Measurements from ENCODE around the gene TOP3A. TPM values are rescaled to one million over a fixed set of nuclear protein-coding genes. Genes with fewer than 3 reads are reported as not detected.

TOP3A gene
- total RNA-seq, 1 experiment from 2014 or later, result 48.8 TPM

GRCh38 chr17:18321309-18321708 is 6.5 kb upstream of the TOP3A start:
- no TSS peak for BruUV-seq (replicated peaks)
- no peak overlapping the region for H3K4me3 ChIP-seq (replicated peaks in 1 of 2; ENCODE audit: low read depth in 1 of 2, low read length in 2 of 2)
- ATAC-seq (peak; percentile 82), DNase-seq (ENCODE audit: low read depth, low spot score) (peak; percentile 16)
- H3K9ac ChIP-seq (ENCODE audit: low read length), result no peak overlapping the region
- no peaks in the 10 kb centered on the region for H3K9me2 ChIP-seq (ENCODE audit: insufficient read depth)
- no peaks in the 10 kb centered on the region for H3K4me1 ChIP-seq (ENCODE audit: control insufficient read depth in 1 of 2, insufficient read depth in 2 of 2, low read length in 2 of 2)
- peaks cover 24% of the 10 kb centered on the region; the same call in 1 of the 2 replicates for H3K79me2 ChIP-seq (ENCODE audit: insufficient read depth, low read length)
- ChIA-PET CTCF (interaction anchor here (1.5 to 2.2 kb wide), 2 partner anchors 74 to 104 kb away, joined by 5 to 6 read pairs; no protein-coding TSS in a partner anchor), POLR2A (no interaction called here), RAD21 (ENCODE audit: low non-redundant PET in 1 of 2, low total read pairs in 2 of 2, uncharacterized antibody in 2 of 2, unreplicated experiment in 2 of 2) (no interaction called here)
- TF ChIP-seq CEBPB (IDR thresholded peaks at IDR 0.05; ENCODE audit: low read depth) (no peak), CTCF (IDR thresholded peaks at IDR 0.05 in 2 of 3, conservative IDR thresholded peaks at IDR 0.05 in 1 of 3; ENCODE audit: borderline replicate concordance in 1 of 3, insufficient read depth in 1 of 3, low read depth in 2 of 3, low read length in 2 of 3) (peak; percentile 34 to 48 (median 46); a peak in 5 of 6 replicates), RAD21 (IDR thresholded peaks at IDR 0.05; ENCODE audit: low read depth) (peak; percentile 44; the same call in 1 of the 2 replicates)
- no peaks in the 10 kb centered on the region for H4K20me1 ChIP-seq (ENCODE audit: insufficient read depth)
- no peak overlapping the region for H3K4me2 ChIP-seq (ENCODE audit: low read length)
- H3K36me3 ChIP-seq (ENCODE audit: control insufficient read depth in 1 of 2, insufficient read depth in 2 of 2, low read length in 2 of 2), result peaks cover 0 to 4% of the 10 kb centered on the region in 2 experiments; a peak in 1 of 4 replicates
- H3K9me3 ChIP-seq (ENCODE audit: control insufficient read depth in 1 of 2, insufficient read depth in 1 of 2, low read depth in 1 of 2, low read length in 2 of 2), result no peaks in the 10 kb centered on the region; a peak in 1 of 4 replicates
- H3K27me3 ChIP-seq (ENCODE audit: insufficient read depth, low read length), result no peaks in the 10 kb centered on the region
- intact Hi-C loops (cut with micrococcal nuclease), result loop anchor here (1.0 kb wide), 1 partner anchor 73 kb away; no protein-coding TSS in a partner anchor
- no peak overlapping the region for H3K27ac ChIP-seq (ENCODE audit: low read depth, low read length)
- no peak overlapping the region for H2AFZ ChIP-seq (ENCODE audit: low read depth, low read length, poor library complexity, severe bottlenecking)

GRCh38 chr17:18320301-18320700 is 5.5 kb upstream of the TOP3A start:
- intact Hi-C loops (cut with micrococcal nuclease), result no loop called here
- ChIA-PET CTCF (interaction anchor here (1.0 to 1.5 kb wide), 2 partner anchors 72 to 103 kb away, joined by 3 to 6 read pairs; no protein-coding TSS in a partner anchor), RAD21 (ENCODE audit: low non-redundant PET in 1 of 2, low total read pairs in 2 of 2, uncharacterized antibody in 2 of 2, unreplicated experiment in 2 of 2) (no interaction called here), POLR2A (no interaction called here)
- no peaks in the 10 kb centered on the region; a peak in 1 of 4 replicates for H3K9me3 ChIP-seq (ENCODE audit: control insufficient read depth in 1 of 2, insufficient read depth in 1 of 2, low read depth in 1 of 2, low read length in 2 of 2)
- no peaks in the 10 kb centered on the region for H4K20me1 ChIP-seq (ENCODE audit: insufficient read depth)
- no peak overlapping the region for H2AFZ ChIP-seq (ENCODE audit: low read depth, low read length, poor library complexity, severe bottlenecking)
- H3K4me3 ChIP-seq (replicated peaks in 1 of 2; ENCODE audit: low read depth in 1 of 2, low read length in 2 of 2), result no peak overlapping the region
- no peaks in the 10 kb centered on the region for H3K9me2 ChIP-seq (ENCODE audit: insufficient read depth)
- peaks cover 0 to 2% of the 10 kb centered on the region in 2 experiments; a peak in 1 of 4 replicates for H3K36me3 ChIP-seq (ENCODE audit: control insufficient read depth in 1 of 2, insufficient read depth in 2 of 2, low read length in 2 of 2)
- TF ChIP-seq RAD21 (IDR thresholded peaks at IDR 0.05; ENCODE audit: low read depth) (no peak), POLR2AphosphoS5 (IDR thresholded peaks at IDR 0.05; ENCODE audit: low read depth, low read length) (no peak), SP1 (IDR thresholded peaks at IDR 0.05; ENCODE audit: low read depth) (no peak), SRF (IDR thresholded peaks at IDR 0.05; ENCODE audit: low read depth) (no peak), ELF1 (IDR thresholded peaks at IDR 0.05; ENCODE audit: borderline replicate concordance, low read depth) (no peak), CEBPB (IDR thresholded peaks at IDR 0.05; ENCODE audit: low read depth) (no peak), EZH2phosphoT487 (IDR thresholded peaks at IDR 0.05; ENCODE audit: borderline replicate concordance) (no peak)
- TF ChIP-seq, protein P1, sequence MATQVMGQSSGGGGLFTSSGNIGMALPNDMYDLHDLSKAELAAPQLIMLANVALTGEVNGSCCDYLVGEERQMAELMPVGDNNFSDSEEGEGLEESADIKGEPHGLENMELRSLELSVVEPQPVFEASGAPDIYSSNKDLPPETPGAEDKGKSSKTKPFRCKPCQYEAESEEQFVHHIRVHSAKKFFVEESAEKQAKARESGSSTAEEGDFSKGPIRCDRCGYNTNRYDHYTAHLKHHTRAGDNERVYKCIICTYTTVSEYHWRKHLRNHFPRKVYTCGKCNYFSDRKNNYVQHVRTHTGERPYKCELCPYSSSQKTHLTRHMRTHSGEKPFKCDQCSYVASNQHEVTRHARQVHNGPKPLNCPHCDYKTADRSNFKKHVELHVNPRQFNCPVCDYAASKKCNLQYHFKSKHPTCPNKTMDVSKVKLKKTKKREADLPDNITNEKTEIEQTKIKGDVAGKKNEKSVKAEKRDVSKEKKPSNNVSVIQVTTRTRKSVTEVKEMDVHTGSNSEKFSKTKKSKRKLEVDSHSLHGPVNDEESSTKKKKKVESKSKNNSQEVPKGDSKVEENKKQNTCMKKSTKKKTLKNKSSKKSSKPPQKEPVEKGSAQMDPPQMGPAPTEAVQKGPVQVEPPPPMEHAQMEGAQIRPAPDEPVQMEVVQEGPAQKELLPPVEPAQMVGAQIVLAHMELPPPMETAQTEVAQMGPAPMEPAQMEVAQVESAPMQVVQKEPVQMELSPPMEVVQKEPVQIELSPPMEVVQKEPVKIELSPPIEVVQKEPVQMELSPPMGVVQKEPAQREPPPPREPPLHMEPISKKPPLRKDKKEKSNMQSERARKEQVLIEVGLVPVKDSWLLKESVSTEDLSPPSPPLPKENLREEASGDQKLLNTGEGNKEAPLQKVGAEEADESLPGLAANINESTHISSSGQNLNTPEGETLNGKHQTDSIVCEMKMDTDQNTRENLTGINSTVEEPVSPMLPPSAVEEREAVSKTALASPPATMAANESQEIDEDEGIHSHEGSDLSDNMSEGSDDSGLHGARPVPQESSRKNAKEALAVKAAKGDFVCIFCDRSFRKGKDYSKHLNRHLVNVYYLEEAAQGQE (IDR thresholded peaks at IDR 0.05; ENCODE audit: low read depth), result no peak
- no peak overlapping the region for H3K4me2 ChIP-seq (ENCODE audit: low read length)
- no TSS peak for BruUV-seq (replicated peaks)
- H3K79me2 ChIP-seq (ENCODE audit: insufficient read depth, low read length), result peaks cover 34% of the 10 kb centered on the region; the same call in 1 of the 2 replicates
- DNase-seq (ENCODE audit: low read depth, low spot score) (no peak), ATAC-seq (no peak)
- no peaks in the 10 kb centered on the region for H3K27me3 ChIP-seq (ENCODE audit: insufficient read depth, low read length)
- H3K4me1 ChIP-seq (ENCODE audit: control insufficient read depth in 1 of 2, insufficient read depth in 2 of 2, low read length in 2 of 2), result peaks cover 4 to 8% of the 10 kb centered on the region in 2 experiments; a peak in 2 of 4 replicates
- no peak overlapping the region for H3K27ac ChIP-seq (ENCODE audit: low read depth, low read length)
- no peak overlapping the region for H3K9ac ChIP-seq (ENCODE audit: low read length)
